ENCODE data around the gene CSAD.

CSAD gene

DNA sequence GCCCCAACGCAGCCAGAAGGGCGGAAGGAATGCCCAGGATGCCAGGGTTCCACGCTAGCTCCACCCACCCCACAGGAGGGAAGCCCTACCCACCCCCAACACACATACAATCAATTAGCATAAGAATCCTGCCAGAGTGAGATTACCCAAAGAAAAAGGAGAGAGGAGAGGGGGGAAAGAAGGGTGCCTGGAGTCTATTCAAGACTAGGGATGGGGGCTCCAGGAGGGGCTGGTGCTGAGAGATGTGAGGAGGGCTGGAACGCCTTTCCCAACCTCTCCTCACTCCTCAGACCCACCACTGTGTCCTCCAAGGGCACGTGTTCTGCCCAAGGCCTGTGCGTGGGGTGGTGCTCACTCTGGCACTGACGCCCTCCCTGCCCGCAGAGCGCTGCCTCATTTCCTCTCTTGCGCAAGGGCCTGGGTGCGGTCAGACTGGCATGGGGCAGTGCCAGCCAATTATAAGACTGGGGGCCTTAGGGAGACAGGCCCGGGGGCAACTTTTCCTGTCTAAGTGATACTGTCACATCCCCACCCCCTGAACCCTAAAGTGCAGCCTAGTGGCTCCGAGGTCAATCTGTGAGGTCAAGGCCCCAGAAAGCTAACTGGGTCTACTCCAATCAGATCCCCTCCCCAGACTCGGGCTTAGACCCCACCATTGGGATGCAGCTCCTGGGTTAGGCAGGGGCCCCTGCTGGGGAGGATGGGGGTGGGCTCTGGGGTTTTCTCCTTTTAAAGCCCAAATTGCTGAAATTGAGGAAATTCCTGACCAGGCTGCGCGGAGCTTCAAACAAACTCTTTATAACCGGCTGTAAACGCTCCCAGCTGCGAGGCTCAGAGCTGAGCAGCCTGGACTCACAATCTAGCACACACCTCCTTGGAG, 36.6 kb upstream of the CSAD start:
- no peak overlapping the region for H3K4me3 ChIP-seq (ENCODE audit: low read depth, low read length)
- no peak for DNase-seq (ENCODE audit: low read depth)
- TF ChIP-seq, protein P1, sequence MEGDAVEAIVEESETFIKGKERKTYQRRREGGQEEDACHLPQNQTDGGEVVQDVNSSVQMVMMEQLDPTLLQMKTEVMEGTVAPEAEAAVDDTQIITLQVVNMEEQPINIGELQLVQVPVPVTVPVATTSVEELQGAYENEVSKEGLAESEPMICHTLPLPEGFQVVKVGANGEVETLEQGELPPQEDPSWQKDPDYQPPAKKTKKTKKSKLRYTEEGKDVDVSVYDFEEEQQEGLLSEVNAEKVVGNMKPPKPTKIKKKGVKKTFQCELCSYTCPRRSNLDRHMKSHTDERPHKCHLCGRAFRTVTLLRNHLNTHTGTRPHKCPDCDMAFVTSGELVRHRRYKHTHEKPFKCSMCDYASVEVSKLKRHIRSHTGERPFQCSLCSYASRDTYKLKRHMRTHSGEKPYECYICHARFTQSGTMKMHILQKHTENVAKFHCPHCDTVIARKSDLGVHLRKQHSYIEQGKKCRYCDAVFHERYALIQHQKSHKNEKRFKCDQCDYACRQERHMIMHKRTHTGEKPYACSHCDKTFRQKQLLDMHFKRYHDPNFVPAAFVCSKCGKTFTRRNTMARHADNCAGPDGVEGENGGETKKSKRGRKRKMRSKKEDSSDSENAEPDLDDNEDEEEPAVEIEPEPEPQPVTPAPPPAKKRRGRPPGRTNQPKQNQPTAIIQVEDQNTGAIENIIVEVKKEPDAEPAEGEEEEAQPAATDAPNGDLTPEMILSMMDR (IDR thresholded peaks at IDR 0.05; ENCODE audit: control insufficient read depth, extremely low read depth, insufficient read depth), result no peak

DNA sequence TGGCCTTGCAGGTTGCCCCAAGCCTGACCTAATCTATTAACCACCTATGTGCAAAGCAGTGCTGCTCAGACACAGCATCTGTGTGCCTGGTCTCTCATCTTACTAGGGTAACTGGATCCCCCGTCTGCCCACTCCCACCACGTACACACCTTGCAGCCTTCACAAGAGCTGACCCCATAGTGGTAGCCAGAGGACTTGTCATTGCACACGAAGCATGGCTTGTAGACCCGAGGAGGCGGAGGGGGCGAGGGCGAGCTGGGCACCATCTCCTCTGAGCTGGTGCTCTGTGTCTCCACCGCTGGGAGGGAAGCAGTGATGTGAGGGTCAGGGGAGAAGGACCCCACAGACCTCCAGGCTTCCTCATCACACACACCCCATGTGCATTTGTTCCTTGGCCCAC, 34.8 kb upstream of the CSAD start:
- H3K4me3 ChIP-seq (ENCODE audit: low read depth, low read length), result no peak overlapping the region
- DNase-seq (ENCODE audit: low read depth), result no peak

DNA sequence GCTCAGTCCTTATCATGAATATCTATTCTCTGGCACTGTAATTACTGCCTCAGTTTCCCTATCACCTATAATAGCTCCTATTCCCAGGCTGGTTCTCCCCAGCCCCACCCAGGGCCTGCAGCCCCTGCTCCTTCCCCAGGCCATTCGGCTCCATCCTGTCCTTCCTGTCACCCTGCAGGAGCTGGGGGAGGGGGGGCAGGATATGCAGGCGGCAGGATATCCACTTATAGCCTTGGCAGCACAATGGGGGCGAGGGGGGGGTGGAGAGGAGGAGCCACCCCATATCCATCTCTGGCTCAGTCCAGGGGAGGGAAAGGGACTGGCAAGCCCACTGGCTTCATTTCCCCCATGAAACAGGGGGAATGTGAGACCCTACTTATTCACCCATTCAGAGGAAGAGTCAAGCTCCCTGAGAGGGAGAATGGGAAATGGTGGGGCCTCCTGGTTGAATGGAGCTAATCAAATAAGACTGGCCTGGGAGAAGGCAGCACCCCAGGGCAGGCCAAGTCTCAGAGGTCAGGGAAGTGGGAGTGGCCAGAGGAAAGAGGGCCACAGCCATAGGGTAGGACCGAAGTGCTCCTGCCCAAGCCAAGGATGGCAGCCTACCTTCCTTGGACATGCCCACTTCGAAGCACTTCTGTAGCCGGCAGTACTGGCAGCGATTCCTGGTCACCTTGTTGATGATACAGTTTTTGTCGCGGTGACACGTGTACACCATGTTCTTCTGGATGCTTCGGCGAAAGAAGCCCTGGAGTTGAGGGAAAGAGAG, 34.1 kb upstream of the CSAD start:
- TF ChIP-seq, protein P1 (IDR thresholded peaks at IDR 0.05; ENCODE audit: control insufficient read depth, extremely low read depth, insufficient read depth), result no peak

More for the DNA sequence above, 34.8 kb upstream of the CSAD start:
- TF ChIP-seq, protein P1 (IDR thresholded peaks at IDR 0.05; ENCODE audit: control insufficient read depth, extremely low read depth, insufficient read depth), result no peak

DNA sequence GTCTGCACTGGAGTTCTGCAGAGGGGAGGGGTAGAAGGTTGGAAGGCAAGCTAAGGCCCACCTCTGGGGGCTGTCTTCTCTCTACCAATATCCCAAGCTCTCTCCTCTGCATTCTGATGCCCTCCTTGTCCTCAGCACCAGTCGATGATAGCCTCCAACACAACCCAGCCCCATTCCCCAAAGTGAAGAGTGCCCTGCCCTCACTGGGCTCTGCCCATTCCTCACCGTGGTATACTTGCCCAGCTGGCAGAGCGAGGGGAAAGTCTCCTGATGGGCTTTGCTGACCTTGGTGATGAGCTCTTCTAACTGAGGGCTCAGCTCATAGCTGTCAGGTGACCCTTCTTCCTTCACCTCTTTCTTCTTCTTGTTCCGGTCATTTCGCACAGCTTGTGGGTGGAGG, 33.5 kb upstream of the CSAD start:
- no peak for DNase-seq (ENCODE audit: low read depth)
- TF ChIP-seq, protein P1 (IDR thresholded peaks at IDR 0.05; ENCODE audit: control insufficient read depth, extremely low read depth, insufficient read depth), result no peak
- H3K4me3 ChIP-seq (ENCODE audit: low read depth, low read length), result no peak overlapping the region

More for the DNA sequence above, 34.1 kb upstream of the CSAD start:
- H3K4me3 ChIP-seq (ENCODE audit: low read depth, low read length), result no peak overlapping the region
- no peak for DNase-seq (ENCODE audit: low read depth)

DNA sequence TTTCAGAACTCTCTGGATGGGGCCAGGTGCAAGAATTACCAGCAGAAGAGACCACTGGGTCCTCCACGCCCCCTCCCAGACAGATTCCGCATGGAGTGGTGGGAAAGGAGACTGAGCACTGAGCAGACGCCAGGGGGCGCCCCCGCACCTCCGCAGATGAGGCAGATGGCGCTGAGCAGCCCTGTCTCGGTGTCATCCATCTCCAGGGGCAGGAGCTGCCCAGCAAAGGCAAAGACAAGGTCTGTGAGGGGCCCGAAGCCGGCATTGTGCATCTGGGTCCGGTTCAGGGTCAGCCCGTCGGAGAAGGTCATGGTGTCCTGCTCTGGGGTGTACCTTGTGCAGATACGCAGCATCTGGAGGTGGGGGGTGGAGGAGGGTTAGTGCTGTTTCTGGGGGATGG, 32.6 kb upstream of the CSAD start:
- TF ChIP-seq, protein P1 (IDR thresholded peaks at IDR 0.05; ENCODE audit: control insufficient read depth, extremely low read depth, insufficient read depth), result peak; percentile 97
- no peak overlapping the region for H3K4me3 ChIP-seq (ENCODE audit: low read depth, low read length)
- no peak for DNase-seq (ENCODE audit: low read depth)

DNA sequence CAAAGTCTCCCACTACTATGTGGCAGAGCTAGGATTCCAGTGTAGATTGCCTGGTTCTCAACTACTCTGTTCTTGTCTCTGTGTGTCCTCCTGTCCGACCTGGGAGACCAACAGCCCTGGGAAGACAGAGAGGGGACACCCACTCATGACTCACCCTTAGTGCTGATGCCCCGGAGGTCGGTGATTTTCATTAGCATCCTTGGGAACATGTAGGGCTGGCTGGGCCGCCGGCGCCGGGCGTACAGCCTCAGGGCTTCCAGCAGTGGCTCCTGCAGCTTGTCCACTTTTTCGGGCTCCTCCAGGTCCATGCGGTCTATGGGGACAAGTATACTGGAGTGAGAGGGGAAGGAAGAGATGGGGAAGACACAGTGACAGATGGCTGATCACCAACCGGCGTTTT, 32.2 kb upstream of the CSAD start:
- TF ChIP-seq, protein P1 (IDR thresholded peaks at IDR 0.05; ENCODE audit: control insufficient read depth, extremely low read depth, insufficient read depth), result no peak
- no peak for DNase-seq (ENCODE audit: low read depth)
- H3K4me3 ChIP-seq (ENCODE audit: low read depth, low read length), result no peak overlapping the region
